HepG2 (cell line): ENCODE results near the gene ARL2. TPM values are rescaled to one million over a fixed set of nuclear protein-coding genes. Genes with fewer than 3 reads are reported as not detected.

Experiments
- CBFB ChIP-seq: sonication (generic); formaldehyde crosslinking; IDR thresholded peaks from 2 replicates; pipeline ENCODE4 v1.4.0; 2020; ENCODE audit warnings: missing genetic modification reagents
- ELF4 ChIP-seq: sonication (generic); formaldehyde crosslinking; IDR thresholded peaks from 2 replicates; pipeline ENCODE4 v1.5.0; 2020; ENCODE audit warnings: missing genetic modification reagents, mild to moderate bottlenecking, moderate library complexity, borderline replicate concordance
- HNRNPL ChIP-seq: fragments of 200-400 bp; formaldehyde crosslinking; IDR thresholded peaks from 2 replicates; pipeline ENCODE4 v1.6.1; 2017; ENCODE audit warnings: mild to moderate bottlenecking, low read depth, low read length
- NR2F2 ChIP-seq: IDR thresholded peaks from 2 replicates; pipeline ENCODE4 v1.6.1; 2012; ENCODE audit warnings: low read depth, inconsistent platforms, borderline replicate concordance
- RBFOX2 ChIP-seq: fragments of 200-400 bp; formaldehyde crosslinking; IDR thresholded peaks from 2 replicates; pipeline ENCODE4 v1.6.1; 2017; ENCODE audit warnings: low read depth, mild to moderate bottlenecking, low read length
- TCF7 ChIP-seq: sonication (generic); IDR thresholded peaks from 2 replicates; pipeline ENCODE4 v1.6.1; 2016; ENCODE audit warnings: antibody characterized with exemption, low read depth
- TOPORS ChIP-seq: sonication (generic); formaldehyde crosslinking; IDR thresholded peaks from 2 replicates; pipeline ENCODE4 v1.8.0; 2023; ENCODE audit warnings: mild to moderate bottlenecking, missing genetic modification reagents
- ZNF143 ChIP-seq: sonication (generic); formaldehyde crosslinking; IDR thresholded peaks from 2 replicates; pipeline ENCODE4 v1.4.0; 2020; ENCODE audit warnings: missing genetic modification reagents
- ZNF256 ChIP-seq: sonication (generic); formaldehyde crosslinking; conservative IDR thresholded peaks from 2 replicates; pipeline ENCODE4 v1.4.0; 2020; ENCODE audit warnings: missing genetic modification reagents
- ZNF432 ChIP-seq: sonication (generic); formaldehyde crosslinking; IDR thresholded peaks from 2 replicates; pipeline ENCODE4 v1.5.0; 2020; ENCODE audit warnings: missing genetic modification reagents, mild to moderate bottlenecking, borderline replicate concordance
- ZNF446 ChIP-seq: sonication (generic); formaldehyde crosslinking; IDR thresholded peaks from 2 replicates; pipeline ENCODE4 v1.5.0; 2020; ENCODE audit warnings: mild to moderate bottlenecking, missing genetic modification reagents
- ZNF761 ChIP-seq: sonication (generic); formaldehyde crosslinking; conservative IDR thresholded peaks from 2 replicates; pipeline ENCODE4 v1.4.0; 2020; ENCODE audit warnings: mild to moderate bottlenecking, missing genetic modification reagents
- polyA plus RNA-seq, 8 experiments: library from polyadenylated mRNA; depleted of rRNA in 3 of 8; stranded (reverse) in 7 of 8; unstranded in 1 of 8; fragments of >200 nt; fragmentation: Illumina TruSeq in 4 of 8; extraction: Trizol in 4 of 8; gene quantifications; 2 replicates each; pipeline versions ENCODE4 v1.2.1 to v1.2.3, GENCODE V29; 2011 to 2016; ENCODE audit warnings: low read depth in 4 of 8, missing spikeins in 1 of 8, mixed read lengths in 1 of 8; ENCODE audit not compliant: insufficient read depth in 1 of 8
- total RNA-seq, 5 experiments: library from RNA; depleted of rRNA; stranded (reverse); fragments of >200 nt; fragmentation: Illumina TruSeq; extraction: Trizol; gene quantifications; 2 replicates each; pipeline ENCODE4 v1.2.3, GENCODE V29; 2016; ENCODE audit warnings: low read depth in 1 of 5
- TF ChIP-seq, protein P1 (sequence below): sonication (generic); formaldehyde crosslinking; IDR thresholded peaks from 2 replicates; pipeline ENCODE4 v1.5.0; 2020; ENCODE audit warnings: mild to moderate bottlenecking, missing genetic modification reagents, borderline replicate concordance
- TF ChIP-seq, protein P2 (sequence below): sonication (generic); formaldehyde crosslinking; IDR thresholded peaks from 2 replicates; pipeline ENCODE4 v1.9.0; 2022; ENCODE audit warnings: missing genetic modification reagents, mild to moderate bottlenecking, borderline replicate concordance
- TF ChIP-seq, protein P3 (sequence below): sonication (generic); formaldehyde crosslinking; IDR thresholded peaks from 2 replicates; pipeline ENCODE4 v1.4.0; 2020; ENCODE audit warnings: mild to moderate bottlenecking, missing genetic modification reagents
- TF ChIP-seq, protein P4 (sequence below): sonication (generic); formaldehyde crosslinking; IDR thresholded peaks from 2 replicates; pipeline ENCODE4 v1.4.0; 2020; ENCODE audit warnings: missing genetic modification reagents
- TF ChIP-seq, protein P5 (sequence below): sonication (generic); formaldehyde crosslinking; IDR thresholded peaks from 2 replicates; pipeline ENCODE4 v1.5.1; 2020; ENCODE audit warnings: missing genetic modification reagents, mild to moderate bottlenecking, borderline replicate concordance

ARL2 gene
- total and polyA plus RNA-seq, 2 of the 13 experiments (the other 11 are each of a cell fraction or from before 2014, with no cell fraction given) = 82.9 to 84.4 TPM

DNA sequence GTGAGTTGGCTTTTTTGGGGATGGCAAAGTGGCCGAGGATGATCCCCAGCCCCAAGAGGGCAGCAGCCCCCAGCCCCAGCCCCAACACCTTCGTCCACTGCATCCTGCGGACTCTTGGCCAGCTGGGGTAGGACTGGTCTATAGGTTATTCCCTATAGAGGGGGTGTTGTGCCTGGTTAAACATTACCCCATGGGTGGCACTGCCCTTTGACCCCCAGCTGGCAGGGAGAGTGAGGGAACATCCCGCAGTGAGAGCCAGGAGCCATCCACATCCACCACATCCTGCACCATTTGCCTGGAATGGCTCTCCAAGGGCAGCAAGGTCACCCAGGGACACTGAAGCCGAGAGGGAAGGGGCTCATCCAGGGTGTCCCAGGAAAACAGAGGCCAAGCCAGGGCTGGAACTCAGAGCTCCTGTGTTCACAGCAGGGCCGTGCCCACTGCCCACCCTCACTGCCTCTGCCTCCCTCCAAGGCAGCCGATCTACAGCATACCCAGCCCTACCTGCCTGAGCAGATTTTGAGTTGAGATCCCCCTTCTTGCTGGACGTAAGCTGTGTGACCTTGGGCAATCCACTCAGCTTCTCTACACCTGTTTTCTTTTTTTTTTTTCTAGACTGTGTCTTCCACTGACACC lies 44.6 kb downstream of the ARL2 start, which contains the start of gene NAALADL1 (continued):
- TF ChIP-seq, protein P1, sequence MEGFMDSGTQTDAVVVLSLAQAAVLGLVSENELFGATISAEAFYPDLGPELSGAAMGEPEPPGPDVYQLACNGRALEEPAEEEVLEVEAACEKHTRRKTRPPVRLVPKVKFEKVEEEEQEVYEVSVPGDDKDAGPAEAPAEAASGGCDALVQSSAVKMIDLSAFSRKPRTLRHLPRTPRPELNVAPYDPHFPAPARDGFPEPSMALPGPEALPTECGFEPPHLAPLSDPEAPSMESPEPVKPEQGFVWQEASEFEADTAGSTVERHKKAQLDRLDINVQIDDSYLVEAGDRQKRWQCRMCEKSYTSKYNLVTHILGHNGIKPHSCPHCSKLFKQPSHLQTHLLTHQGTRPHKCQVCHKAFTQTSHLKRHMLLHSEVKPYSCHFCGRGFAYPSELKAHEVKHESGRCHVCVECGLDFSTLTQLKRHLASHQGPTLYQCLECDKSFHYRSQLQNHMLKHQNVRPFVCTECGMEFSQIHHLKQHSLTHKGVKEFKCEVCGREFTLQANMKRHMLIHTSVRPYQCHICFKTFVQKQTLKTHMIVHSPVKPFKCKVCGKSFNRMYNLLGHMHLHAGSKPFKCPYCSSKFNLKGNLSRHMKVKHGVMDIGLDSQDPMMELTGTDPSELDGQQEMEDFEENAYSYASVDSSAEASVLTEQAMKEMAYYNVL (CRISPR knock-in tag) = peak; percentile 64; the same call in 1 of the 2 replicates
- no peak for TF ChIP-seq ZNF761
- TF ChIP-seq, protein P2, sequence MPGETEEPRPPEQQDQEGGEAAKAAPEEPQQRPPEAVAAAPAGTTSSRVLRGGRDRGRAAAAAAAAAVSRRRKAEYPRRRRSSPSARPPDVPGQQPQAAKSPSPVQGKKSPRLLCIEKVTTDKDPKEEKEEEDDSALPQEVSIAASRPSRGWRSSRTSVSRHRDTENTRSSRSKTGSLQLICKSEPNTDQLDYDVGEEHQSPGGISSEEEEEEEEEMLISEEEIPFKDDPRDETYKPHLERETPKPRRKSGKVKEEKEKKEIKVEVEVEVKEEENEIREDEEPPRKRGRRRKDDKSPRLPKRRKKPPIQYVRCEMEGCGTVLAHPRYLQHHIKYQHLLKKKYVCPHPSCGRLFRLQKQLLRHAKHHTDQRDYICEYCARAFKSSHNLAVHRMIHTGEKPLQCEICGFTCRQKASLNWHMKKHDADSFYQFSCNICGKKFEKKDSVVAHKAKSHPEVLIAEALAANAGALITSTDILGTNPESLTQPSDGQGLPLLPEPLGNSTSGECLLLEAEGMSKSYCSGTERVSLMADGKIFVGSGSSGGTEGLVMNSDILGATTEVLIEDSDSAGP (CRISPR knock-in tag) = peak; percentile 47; the same call in 1 of the 2 replicates
- no peak for TF ChIP-seq ZNF446 (CRISPR knock-in tag)
- TF ChIP-seq NR2F2 = peak; percentile 52; the same call in 1 of the 2 replicates
- TF ChIP-seq, protein P3, sequence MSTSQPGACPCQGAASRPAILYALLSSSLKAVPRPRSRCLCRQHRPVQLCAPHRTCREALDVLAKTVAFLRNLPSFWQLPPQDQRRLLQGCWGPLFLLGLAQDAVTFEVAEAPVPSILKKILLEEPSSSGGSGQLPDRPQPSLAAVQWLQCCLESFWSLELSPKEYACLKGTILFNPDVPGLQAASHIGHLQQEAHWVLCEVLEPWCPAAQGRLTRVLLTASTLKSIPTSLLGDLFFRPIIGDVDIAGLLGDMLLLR = no peak
- peak; percentile 96 for TF ChIP-seq HNRNPL
- no peak for TF ChIP-seq CBFB (CRISPR knock-in tag)
- TF ChIP-seq, protein P4, sequence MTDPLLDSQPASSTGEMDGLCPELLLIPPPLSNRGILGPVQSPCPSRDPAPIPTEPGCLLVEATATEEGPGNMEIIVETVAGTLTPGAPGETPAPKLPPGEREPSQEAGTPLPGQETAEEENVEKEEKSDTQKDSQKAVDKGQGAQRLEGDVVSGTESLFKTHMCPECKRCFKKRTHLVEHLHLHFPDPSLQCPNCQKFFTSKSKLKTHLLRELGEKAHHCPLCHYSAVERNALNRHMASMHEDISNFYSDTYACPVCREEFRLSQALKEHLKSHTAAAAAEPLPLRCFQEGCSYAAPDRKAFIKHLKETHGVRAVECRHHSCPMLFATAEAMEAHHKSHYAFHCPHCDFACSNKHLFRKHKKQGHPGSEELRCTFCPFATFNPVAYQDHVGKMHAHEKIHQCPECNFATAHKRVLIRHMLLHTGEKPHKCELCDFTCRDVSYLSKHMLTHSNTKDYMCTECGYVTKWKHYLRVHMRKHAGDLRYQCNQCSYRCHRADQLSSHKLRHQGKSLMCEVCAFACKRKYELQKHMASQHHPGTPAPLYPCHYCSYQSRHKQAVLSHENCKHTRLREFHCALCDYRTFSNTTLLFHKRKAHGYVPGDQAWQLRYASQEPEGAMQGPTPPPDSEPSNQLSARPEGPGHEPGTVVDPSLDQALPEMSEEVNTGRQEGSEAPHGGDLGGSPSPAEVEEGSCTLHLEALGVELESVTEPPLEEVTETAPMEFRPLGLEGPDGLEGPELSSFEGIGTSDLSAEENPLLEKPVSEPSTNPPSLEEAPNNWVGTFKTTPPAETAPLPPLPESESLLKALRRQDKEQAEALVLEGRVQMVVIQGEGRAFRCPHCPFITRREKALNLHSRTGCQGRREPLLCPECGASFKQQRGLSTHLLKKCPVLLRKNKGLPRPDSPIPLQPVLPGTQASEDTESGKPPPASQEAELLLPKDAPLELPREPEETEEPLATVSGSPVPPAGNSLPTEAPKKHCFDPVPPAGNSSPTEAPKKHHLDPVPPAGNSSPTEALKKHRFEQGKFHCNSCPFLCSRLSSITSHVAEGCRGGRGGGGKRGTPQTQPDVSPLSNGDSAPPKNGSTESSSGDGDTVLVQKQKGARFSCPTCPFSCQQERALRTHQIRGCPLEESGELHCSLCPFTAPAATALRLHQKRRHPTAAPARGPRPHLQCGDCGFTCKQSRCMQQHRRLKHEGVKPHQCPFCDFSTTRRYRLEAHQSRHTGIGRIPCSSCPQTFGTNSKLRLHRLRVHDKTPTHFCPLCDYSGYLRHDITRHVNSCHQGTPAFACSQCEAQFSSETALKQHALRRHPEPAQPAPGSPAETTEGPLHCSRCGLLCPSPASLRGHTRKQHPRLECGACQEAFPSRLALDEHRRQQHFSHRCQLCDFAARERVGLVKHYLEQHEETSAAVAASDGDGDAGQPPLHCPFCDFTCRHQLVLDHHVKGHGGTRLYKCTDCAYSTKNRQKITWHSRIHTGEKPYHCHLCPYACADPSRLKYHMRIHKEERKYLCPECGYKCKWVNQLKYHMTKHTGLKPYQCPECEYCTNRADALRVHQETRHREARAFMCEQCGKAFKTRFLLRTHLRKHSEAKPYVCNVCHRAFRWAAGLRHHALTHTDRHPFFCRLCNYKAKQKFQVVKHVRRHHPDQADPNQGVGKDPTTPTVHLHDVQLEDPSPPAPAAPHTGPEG = no peak
- TF ChIP-seq ZNF432 (CRISPR knock-in tag) = no peak
- TF ChIP-seq, protein P5, sequence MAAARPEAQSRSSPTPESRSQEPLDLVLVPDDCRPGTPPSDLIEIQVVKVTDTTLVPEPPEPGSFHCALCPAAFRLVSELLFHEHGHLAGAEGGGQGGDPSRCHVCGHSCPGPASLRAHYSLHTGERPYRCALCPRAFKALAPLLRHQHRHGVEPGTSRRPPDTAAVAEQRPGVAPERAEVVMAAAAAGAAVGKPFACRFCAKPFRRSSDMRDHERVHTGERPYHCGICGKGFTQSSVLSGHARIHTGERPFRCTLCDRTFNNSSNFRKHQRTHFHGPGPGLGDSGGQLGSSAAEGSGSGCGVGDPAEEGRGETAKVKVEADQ (CRISPR knock-in tag) = 0 out of 2 replicates have a peak, but pooled peaks have one; percentile 8
- no peak for TF ChIP-seq ELF4 (CRISPR knock-in tag)
- TF ChIP-seq TOPORS (CRISPR knock-in tag) = no peak
- no peak for TF ChIP-seq TCF7
- TF ChIP-seq ZNF256 (CRISPR knock-in tag) = no peak
- TF ChIP-seq ZNF143 (CRISPR knock-in tag) = no peak
- TF ChIP-seq RBFOX2 = no peak
